IPS-NIHi7 (cell line): ENCODE data around the gene COL25A1.

Source experiments
- DNase-seq: peaks from one replicate; pipeline ENCODE4 v3.0.0; 2012; ENCODE audit warnings: mixed read lengths; ENCODE audit errors: extremely low spot score

COL25A1 gene

GRCh38 chr4:109302361-109303139 is at the start of gene COL25A1:
Gene COL25A1, minus strand, starts transcription at chr4:109302658.
- DNase-seq: peak; percentile 93

DNA sequence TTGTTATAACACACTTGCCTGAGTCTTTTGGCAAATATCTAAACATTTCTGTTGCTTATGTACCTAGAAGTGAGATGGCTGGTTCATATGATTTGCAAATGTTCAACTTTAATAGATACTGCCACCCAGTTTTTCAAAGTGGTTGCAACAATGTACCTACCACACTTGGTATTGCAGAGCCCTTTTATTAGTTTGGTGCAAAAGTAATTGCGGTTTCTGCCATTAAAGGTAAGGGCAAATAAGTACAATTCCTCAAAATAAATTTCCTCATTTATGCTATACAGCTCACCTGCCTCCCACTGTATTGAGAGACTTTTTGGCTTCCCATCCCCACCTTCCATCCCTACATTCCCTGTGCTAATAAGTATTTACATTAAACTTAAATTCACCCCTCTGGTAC is 47.7 kb upstream of the COL25A1 start:
- DNase-seq: no peak

- DNase-seq: no peak
Observed at GRCh38 chr4:109334129-109335105, 32.0 kb upstream of the COL25A1 start.

- peak; percentile 79 for DNase-seq
Observed at GRCh38 chr4:109332926-109333464, 30.5 kb upstream of the COL25A1 start.

- no peak for DNase-seq
Observed at GRCh38 chr4:109327641-109328040, 25.2 kb upstream of the COL25A1 start.

DNA sequence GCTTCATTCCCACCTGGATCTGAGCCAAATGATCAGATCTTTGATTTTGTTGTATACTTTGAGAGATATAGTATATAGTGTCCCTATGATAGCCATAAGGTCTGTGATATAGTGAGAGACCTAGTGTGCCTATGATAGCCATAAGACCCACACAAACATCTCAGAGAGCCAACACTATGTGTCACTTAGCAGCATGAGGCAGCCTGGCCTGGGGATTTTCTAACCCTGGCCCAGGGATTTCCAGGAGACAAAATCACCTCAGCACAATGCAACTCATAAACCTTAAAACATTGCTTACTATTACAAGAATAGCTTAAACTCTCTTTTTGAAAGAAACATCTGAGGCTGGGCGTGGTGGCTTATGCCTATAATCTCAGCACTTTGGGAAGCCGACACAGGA is 23.2 kb upstream of the COL25A1 start:
- DNase-seq: no peak

DNA sequence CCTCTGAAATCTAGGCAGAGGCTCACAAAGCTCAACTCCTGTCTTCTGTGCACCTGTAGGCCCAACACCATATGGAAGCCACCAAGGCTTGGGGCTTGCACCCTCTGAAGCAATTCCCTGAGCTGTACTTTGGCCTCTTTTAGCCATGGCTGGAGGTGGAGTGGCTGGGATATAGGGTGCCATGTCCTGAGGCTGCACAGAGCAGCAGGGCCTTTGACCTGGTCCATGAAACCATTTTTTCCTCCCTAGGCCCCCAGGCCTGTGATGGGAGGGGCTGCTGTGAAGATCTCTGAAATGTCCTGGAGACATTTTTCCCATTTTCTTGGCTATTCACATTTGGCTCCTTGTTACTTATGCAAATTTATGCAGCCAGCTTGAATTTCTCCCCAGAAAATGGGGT is 20.9 kb upstream of the COL25A1 start:
- no peak for DNase-seq

DNA sequence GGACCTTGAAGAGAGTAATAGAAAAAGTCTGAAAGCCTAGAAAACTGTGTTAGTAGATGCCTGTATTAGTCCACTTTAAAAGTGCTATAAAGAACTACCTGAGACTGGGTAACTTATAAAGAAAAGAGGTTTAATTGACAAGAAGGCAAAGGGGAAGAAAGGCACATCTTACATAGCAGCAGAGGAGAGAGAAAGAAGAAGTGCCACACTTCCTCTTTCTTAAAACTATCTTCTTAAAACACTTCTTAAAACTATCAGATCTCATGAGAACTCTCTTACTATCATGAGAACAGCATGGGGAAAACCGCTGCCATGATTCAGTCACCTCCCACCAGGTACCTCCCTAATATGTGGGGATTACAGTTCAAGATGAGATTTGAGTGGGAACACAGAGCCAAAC is 18.8 kb upstream of the COL25A1 start:
- no peak for DNase-seq

- DNase-seq: no peak
Observed at GRCh38 chr4:109319684-109320083, 17.2 kb upstream of the COL25A1 start.

DNA sequence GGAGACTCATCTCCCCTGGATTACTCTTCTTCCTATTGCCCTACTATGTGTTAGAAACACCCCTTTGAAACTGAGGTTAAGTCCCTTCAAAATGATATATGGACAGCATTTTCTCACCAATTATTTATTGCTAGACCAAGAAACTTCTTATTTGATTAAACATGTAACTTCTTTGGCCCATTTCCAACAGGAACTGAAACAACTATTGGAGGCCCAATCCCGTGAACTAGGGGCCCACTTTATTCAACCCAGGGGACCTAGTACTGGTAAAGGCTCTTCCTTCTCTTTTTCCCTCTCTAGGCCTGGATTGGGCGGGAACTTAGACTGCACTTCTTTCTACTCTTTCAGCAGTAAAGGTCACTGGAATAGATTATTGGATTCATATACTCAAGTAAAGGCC is 16.7 kb upstream of the COL25A1 start:
- no peak for DNase-seq

GRCh38 chr4:109315818-109316217 is 13.4 kb upstream of the COL25A1 start:
- DNase-seq: no peak

DNA sequence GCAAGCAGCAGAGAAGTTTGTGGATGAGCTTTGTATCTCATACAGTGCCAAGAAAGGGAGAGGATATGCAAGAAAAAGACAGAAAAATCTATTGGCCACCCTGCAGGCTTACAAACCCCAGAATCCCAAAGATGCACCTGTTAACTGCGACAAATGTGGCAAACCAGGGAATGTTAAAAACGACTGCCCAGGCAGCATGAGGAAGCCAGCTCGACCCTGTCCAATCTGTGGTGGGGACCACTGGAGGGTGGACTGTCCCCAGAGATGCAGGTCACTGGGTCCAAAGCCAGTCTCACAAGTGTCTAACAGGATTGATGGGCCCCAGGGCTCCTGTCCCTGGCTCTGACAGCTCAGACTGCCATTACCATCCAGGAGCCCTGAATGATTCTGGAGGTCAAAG is 12.9 kb upstream of the COL25A1 start:
- DNase-seq: no peak

DNA sequence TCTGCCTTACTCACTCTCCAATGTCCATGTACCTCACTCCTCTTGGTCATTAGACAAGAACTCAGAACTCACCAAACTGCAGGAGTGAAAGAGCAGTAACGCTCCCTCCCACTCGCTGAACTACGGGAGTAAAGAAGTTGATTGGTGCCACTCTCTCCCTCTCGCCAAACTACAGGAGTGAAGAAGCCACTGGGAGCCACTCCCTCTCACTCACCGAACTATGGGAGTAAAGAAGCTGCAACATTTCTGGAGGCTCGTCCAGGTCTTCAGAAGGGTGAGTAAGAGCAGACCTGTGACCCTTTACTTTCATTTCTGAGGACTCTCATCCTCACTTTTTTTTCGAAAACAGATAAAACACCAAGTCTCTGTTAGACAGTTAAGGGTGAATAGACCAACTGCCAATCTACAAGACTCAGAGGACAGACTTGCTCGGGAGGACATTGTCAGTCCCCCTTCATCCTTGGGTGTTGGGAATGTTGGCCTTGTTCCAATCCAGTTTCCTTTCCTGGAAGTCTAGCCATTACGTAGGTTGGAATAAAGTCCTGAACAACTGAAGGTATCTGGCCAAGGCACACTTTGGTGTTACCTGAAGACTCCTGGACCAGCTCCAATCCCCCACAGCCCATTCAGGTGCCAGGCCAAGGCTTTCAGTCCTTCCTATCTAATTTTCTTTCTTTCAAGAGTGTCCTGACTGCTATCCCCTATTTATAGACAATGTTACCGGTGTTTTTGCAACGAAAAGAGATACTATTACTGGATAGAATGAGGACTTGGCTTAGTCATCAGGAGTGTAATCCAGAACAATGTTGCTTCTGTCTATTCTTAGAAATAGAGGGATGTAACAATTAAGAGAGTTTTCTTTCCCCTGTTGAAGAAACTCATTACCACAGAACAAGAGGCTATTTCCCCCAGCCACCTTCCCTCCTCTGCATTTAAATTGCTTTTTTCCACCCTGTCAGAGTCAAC is 11.0 kb upstream of the COL25A1 start:
- DNase-seq: no peak

- DNase-seq: no peak
Observed at GRCh38 chr4:109303140-109303496, 660 bp upstream of the COL25A1 start.

GRCh38 chr4:109301651-109302360 is 652 bp downstream of the COL25A1 start:
- peak; percentile 19 for DNase-seq

GRCh38 chr4:109298279-109299010 is 4.0 kb downstream of the COL25A1 start:
- DNase-seq: peak; percentile 27

DNA sequence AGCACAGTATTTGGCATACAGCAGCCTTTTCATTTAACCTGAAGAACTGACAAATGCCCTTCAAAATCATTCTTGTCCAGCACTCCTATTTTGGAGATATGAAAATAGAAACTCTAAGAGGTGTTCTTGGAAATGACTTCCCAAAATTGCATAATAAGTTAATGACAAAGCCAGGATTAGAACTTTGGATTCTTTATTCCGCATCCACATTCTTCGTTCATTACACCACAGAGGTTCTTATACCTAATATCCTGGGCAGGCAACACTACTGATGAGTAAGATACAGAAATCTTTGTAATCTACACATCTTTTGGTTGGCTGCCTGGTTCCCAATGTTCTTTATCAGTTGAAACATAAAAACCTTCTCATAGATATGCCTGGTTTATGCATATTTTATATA is 5.9 kb downstream of the COL25A1 start:
- no peak for DNase-seq

GRCh38 chr4:109295081-109295480 is 7.4 kb downstream of the COL25A1 start:
- DNase-seq: no peak

DNA sequence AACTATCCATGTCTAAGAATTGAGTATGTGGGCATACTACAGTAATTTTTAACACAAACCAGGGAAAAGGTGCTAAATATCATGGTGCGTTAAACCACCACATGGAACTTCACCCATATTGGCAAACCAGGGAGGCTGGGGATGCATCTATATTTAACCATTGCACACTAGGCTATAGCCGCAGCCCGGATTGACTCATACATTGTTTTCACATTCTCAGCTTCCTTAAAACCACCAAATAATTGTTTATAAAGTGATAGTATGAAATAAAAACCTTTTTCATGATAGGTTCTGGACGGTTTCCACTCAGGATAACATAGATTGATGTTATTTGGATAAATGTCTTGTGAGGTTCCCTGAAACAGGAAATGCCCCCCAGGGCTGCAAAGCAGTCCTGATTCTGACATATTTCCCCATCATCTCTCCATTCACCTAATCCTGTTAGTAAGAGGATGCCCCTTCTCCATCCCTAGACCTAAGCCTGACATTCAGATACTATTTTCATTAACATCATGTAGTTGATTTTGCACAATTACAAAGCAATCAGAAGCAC is 7.9 kb downstream of the COL25A1 start:
- no peak for DNase-seq

DNA sequence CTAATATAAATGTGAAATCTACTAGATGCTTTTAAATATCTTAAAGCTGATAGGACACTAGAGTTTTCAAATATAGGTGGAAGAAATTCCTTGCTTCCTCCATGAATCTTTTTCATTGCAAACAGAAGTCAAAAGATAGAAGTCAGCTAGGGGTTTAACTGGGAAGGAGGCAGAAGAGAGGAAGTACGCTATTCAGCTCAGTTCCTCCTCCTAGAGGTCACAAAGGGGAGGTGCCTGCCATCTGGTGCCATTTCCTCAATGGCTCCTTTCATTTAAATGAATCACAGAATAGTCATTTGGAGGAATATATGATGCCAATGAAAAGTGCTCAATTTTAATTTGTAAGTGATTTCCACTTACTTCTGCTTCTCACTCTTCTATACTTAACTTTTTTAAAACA is 8.5 kb downstream of the COL25A1 start:
- DNase-seq: peak; percentile 61
